ENCODE results near the gene NEURL1. TPM values are rescaled to one million over a fixed set of nuclear protein-coding genes. Genes with fewer than 3 reads are reported as not detected.

NEURL1 gene
- total RNA-seq, 3 donors from 2014 or later (not counting 1 experiment from before 2014, with no cell fraction given): 0.95 to 8.5 (median 1.5) TPM

DNA sequence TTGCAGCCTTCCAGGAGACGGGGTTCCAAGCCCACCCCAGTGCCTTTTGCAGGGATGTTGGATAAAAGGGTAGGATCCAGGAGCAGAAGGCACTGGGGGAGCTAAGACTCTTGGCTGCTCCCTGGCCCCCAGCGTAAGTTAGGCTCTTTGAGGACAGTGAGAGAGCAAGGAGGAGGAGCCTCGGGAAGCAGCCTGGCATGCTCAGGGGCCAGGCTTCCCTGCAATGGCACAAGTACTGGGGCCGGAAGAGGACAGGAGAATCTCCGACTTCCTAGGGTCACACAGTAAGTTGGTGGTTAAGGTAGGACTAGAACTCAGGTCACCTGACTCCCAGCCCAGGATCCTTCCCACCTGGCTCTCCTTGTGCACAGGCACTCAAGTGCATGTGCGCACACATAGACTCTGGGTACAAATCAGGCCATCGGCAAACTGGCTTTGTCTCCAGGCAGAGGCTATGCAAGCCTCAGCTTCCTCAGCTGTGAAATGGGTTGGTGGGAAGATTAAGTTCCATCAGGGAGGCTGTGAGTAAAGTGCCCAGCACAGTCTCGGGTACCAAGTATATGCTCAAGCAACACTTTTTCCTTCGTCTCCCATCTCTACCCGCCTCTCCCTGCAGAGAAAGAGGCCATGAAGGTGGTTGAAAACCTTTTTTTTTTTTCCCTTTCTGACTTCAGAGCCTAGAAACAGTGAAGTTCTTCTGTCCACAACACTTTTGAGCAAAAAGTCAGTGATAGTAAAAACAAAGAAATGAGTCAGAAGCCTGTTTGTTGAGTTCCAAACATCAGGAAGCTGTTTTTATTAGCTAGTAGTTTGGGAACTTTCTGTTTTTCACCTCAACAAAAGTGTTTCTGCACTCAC, 79.1 kb downstream of the NEURL1 start:
- Mint-ChIP-seq H3K36me3 (no peaks in the 10 kb centered on the region), H3K9me3 (no peaks in the 10 kb centered on the region), H3K4me3 (no peak overlapping the region), H3K4me1 (no peaks in the 10 kb centered on the region), H3K27ac (no peak overlapping the region), H3K27me3 (ENCODE audit: low read depth in 2 of 2) (no peaks in the 10 kb centered on the region)
- Histone ChIP-seq H3K4me3 (ENCODE audit: low read length) (no peak overlapping the region), H3K9me3 (ENCODE audit: control insufficient read depth, insufficient read depth, low read length) (no peaks in the 10 kb centered on the region), H3K36me3 (ENCODE audit: control insufficient read depth, insufficient read depth, low read length) (no peaks in the 10 kb centered on the region), H3K27ac (ENCODE audit: low read length) (no peak overlapping the region), H3K27me3 (ENCODE audit: control insufficient read depth, insufficient read depth, low read length) (no peaks in the 10 kb centered on the region), H3K4me1 (ENCODE audit: control insufficient read depth, insufficient read depth, low read length) (no peaks in the 10 kb centered on the region)
- TF ChIP-seq, protein P1, sequence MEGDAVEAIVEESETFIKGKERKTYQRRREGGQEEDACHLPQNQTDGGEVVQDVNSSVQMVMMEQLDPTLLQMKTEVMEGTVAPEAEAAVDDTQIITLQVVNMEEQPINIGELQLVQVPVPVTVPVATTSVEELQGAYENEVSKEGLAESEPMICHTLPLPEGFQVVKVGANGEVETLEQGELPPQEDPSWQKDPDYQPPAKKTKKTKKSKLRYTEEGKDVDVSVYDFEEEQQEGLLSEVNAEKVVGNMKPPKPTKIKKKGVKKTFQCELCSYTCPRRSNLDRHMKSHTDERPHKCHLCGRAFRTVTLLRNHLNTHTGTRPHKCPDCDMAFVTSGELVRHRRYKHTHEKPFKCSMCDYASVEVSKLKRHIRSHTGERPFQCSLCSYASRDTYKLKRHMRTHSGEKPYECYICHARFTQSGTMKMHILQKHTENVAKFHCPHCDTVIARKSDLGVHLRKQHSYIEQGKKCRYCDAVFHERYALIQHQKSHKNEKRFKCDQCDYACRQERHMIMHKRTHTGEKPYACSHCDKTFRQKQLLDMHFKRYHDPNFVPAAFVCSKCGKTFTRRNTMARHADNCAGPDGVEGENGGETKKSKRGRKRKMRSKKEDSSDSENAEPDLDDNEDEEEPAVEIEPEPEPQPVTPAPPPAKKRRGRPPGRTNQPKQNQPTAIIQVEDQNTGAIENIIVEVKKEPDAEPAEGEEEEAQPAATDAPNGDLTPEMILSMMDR (IDR thresholded peaks at IDR 0.05): no peak
- ATAC-seq (no peak), DNase-seq (no peak)
- intact Hi-C loops (cut with micrococcal nuclease): no loop called here
- WGBS (ENCODE audit: insufficient coverage): 85% methylated on average over 10 of the region's 10 CpGs

DNA sequence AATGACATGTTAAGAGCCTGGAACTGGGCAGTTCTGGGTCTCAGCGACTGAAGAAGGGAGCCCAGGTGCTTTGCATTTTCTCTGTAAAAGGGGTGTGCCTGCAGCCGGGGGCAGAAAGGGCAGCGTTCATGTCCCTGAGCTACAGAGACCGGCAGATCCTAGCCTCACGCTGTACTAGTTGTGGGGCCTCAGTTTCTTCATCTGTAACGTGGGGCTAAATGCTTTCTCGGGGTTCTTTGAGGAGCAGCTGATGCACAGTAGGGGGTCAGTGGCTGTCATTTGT, 79.6 kb downstream of the NEURL1 start:
- H3K36me3 Mint-ChIP-seq: no peaks in the 10 kb centered on the region
- no peaks in the 10 kb centered on the region for H3K27me3 Mint-ChIP-seq (ENCODE audit: low read depth in 2 of 2)
- TF ChIP-seq, protein P1 (IDR thresholded peaks at IDR 0.05): no peak
- H3K27ac Mint-ChIP-seq: no peak overlapping the region
- no peaks in the 10 kb centered on the region for H3K4me1 Mint-ChIP-seq
- no peaks in the 10 kb centered on the region for H3K9me3 ChIP-seq (ENCODE audit: control insufficient read depth, insufficient read depth, low read length)
- no peaks in the 10 kb centered on the region for H3K9me3 Mint-ChIP-seq
- 83% methylated on average over 7 of the region's 7 CpGs for WGBS (ENCODE audit: insufficient coverage)
- intact Hi-C loops (cut with micrococcal nuclease): no loop called here
- no peak overlapping the region for H3K4me3 ChIP-seq (ENCODE audit: low read length)
- DNase-seq: no peak
- H3K4me3 Mint-ChIP-seq: no peak overlapping the region
- no peaks in the 10 kb centered on the region for H3K27me3 ChIP-seq (ENCODE audit: control insufficient read depth, insufficient read depth, low read length)
- ATAC-seq: no peak
- no peaks in the 10 kb centered on the region for H3K4me1 ChIP-seq (ENCODE audit: control insufficient read depth, insufficient read depth, low read length)
- no peak overlapping the region for H3K27ac ChIP-seq (ENCODE audit: low read length)
- H3K36me3 ChIP-seq (ENCODE audit: control insufficient read depth, insufficient read depth, low read length): no peaks in the 10 kb centered on the region

DNA sequence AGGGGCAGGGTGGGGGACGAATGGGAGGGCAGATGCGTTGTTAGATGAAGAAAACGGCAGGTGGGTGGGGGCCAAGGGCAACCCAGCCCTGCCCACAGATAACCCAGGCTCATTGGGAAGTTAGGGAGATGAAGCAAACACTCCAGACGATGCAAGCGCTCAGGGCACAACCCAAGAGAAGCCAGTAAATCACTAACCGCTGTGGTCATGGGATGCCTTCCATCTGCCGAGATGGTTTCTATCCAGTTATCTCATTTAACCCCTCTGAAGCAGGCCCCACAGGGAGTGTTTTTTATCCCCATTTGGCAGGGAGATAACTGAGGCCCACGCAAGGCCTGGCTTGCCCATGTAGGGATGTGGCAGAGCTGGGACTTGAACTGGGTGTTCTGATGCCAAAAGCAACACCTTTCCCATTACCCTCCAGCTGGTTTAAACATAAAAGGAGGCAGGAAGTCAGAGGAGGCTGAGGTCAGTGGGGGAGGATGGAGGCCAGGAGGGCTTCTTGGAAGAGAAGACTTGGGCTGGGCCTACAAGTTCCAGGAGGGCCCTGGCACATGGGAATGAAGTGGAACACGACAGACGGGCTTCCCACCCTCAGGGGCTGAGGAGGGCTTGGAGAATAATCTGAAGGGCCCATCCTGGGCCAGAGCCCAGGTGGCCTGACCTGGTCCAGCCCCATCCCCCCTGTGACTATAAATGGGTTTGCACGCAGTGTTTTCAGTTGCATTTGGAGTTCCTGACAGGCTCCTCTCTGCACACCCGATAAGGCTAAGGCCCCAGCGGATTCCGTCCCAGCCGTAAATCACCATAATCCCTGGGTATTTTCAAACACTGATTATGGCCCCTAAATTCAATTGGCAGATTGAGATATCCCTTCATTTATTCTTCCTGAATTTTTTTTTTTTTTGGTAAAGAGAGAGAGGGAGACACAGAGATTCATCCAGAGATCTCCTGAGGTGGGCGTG, 80.9 kb downstream of the NEURL1 start:
- Mint-ChIP-seq H3K27me3 (ENCODE audit: low read depth in 2 of 2) (no peaks in the 10 kb centered on the region), H3K9me3 (no peaks in the 10 kb centered on the region), H3K4me3 (no peak overlapping the region), H3K27ac (no peak overlapping the region), H3K4me1 (no peaks in the 10 kb centered on the region), H3K36me3 (no peaks in the 10 kb centered on the region)
- intact Hi-C loops (cut with micrococcal nuclease): no loop called here
- TF ChIP-seq, protein P1 (IDR thresholded peaks at IDR 0.05): no peak
- Histone ChIP-seq H3K36me3 (ENCODE audit: control insufficient read depth, insufficient read depth, low read length) (no peaks in the 10 kb centered on the region), H3K27ac (ENCODE audit: low read length) (no peak overlapping the region), H3K27me3 (ENCODE audit: control insufficient read depth, insufficient read depth, low read length) (no peaks in the 10 kb centered on the region), H3K4me3 (ENCODE audit: low read length) (no peak overlapping the region), H3K9me3 (ENCODE audit: control insufficient read depth, insufficient read depth, low read length) (no peaks in the 10 kb centered on the region), H3K4me1 (ENCODE audit: control insufficient read depth, insufficient read depth, low read length) (no peaks in the 10 kb centered on the region)
- ATAC-seq (no peak), DNase-seq (no peak)
- WGBS (ENCODE audit: insufficient coverage): 90% methylated on average over 15 of the region's 16 CpGs

Measured in natural killer cell (primary cell).